GM23338 (cell line): ENCODE measurements around the gene GRAMD2B. TPM values are rescaled to one million over a fixed set of nuclear protein-coding genes. Genes with fewer than 3 reads are reported as not detected.

Source experiments
- ATAC-seq: fragments of 200-7000 bp; cut with Tn5 transposase; 3 replicates; pipeline ENCODE4 v1.9.1; 2020
- DNase-seq: peaks from one replicate; pipeline ENCODE4 v3.0.0-alpha.2; 2015; ENCODE audit warnings: low spot score
- H2AFZ ChIP-seq: fragments of 200-600 bp; sonication (generic); 2 replicates; pipeline ENCODE4 v1.8.0; 2016; ENCODE audit warnings: antibody characterized with exemption, mild to moderate bottlenecking, moderate library complexity
- H3F3A ChIP-seq: fragments of 200-600 bp; sonication (generic); replicated peaks from 2 replicates; pipeline ENCODE4 v1.8.0; 2017; ENCODE audit warnings: antibody characterized with exemption, mixed run types, low read depth
- H3K27ac ChIP-seq: fragments of 200-600 bp; sonication (generic); 2 replicates; pipeline ENCODE4 v1.6.1; 2016; ENCODE audit warnings: low read depth
- H3K27me3 ChIP-seq: fragments of 200-600 bp; sonication (generic); 2 replicates; pipeline ENCODE4 v1.8.0; 2016; ENCODE audit warnings: mild to moderate bottlenecking, mixed run types, moderate library complexity; ENCODE audit not compliant: insufficient read depth
- H3K36me3 ChIP-seq: fragments of 200-600 bp; sonication (generic); 2 replicates; pipeline ENCODE4 v1.8.0; 2016; ENCODE audit warnings: mild to moderate bottlenecking; ENCODE audit not compliant: insufficient read depth
- H3K4me1 ChIP-seq: fragments of 200-600 bp; sonication (generic); 2 replicates; pipeline ENCODE4 v1.8.0; 2016; ENCODE audit warnings: mild to moderate bottlenecking, moderate library complexity; ENCODE audit not compliant: insufficient read depth
- H3K4me2 ChIP-seq: fragments of 200-600 bp; sonication (generic); 2 replicates; pipeline ENCODE4 v1.7.1; 2017; ENCODE audit warnings: mixed run types
- H3K4me3 ChIP-seq: fragments of 200-600 bp; sonication (generic); 2 replicates; pipeline ENCODE4 v1.6.1; 2016; ENCODE audit warnings: mixed run types
- H3K79me2 ChIP-seq: fragments of 200-600 bp; sonication (generic); replicated peaks from 2 replicates; pipeline ENCODE4 v1.8.0; 2017; ENCODE audit warnings: mild to moderate bottlenecking; ENCODE audit not compliant: insufficient read depth
- H3K9me2 ChIP-seq: fragments of 200-600 bp; sonication (generic); 2 replicates; pipeline ENCODE4 v1.8.0; 2017; ENCODE audit not compliant: insufficient read depth
- H4K20me1 ChIP-seq: fragments of 200-600 bp; sonication (generic); replicated peaks from 2 replicates; pipeline ENCODE4 v1.8.0; 2017; ENCODE audit warnings: mild to moderate bottlenecking; ENCODE audit not compliant: insufficient read depth
- H3K27ac Mint-ChIP-seq: 2 replicates; pipeline ENCODE4 v1.8.0; 2020; ENCODE audit warnings: inconsistent platforms, mild to moderate bottlenecking, moderate library complexity, mixed read lengths
- H3K27me3 Mint-ChIP-seq: 3 replicates; pipeline ENCODE4 v1.8.0; 2022; ENCODE audit warnings: low read depth, mild to moderate bottlenecking, moderate library complexity, mixed read lengths, inconsistent platforms; ENCODE audit not compliant: insufficient read depth, poor library complexity
- H3K36me3 Mint-ChIP-seq: 3 replicates; pipeline ENCODE4 v1.8.0; 2021; ENCODE audit warnings: low read depth, mild to moderate bottlenecking, inconsistent platforms, moderate library complexity, mixed read lengths
- H3K4me1 Mint-ChIP-seq: 3 replicates; pipeline ENCODE4 v1.8.0; 2020; ENCODE audit warnings: mild to moderate bottlenecking, inconsistent platforms, mixed read lengths
- H3K4me3 Mint-ChIP-seq: 3 replicates; pipeline ENCODE4 v1.8.0; 2021; ENCODE audit warnings: moderate library complexity, mild to moderate bottlenecking, inconsistent platforms, mixed read lengths
- H3K9me3 Mint-ChIP-seq: 3 replicates; pipeline ENCODE4 v1.8.0; 2020; ENCODE audit warnings: moderate library complexity, mild to moderate bottlenecking, inconsistent platforms, mixed read lengths
- CREB1 ChIP-seq: fragments of 250-450 bp; sonication (Bioruptor Pico); IDR thresholded peaks from 2 replicates; pipeline ENCODE4 v1.5.0; 2020; ENCODE audit warnings: low read depth, mild to moderate bottlenecking, moderate library complexity
- CTCF ChIP-seq, 2 experiments: fragments of 200-600 bp in 1 of 2; sonication (generic) in 1 of 2; conservative IDR thresholded peaks; 2 replicates each; pipeline versions ENCODE4 v1.5.1 to v1.6.1; 2016 to 2017; ENCODE audit warnings: antibody characterized with exemption in 2 of 2, low read depth in 2 of 2, mild to moderate bottlenecking in 2 of 2, moderate library complexity in 1 of 2
- EZH2 ChIP-seq: fragments of 200-600 bp; sonication (generic); IDR thresholded peaks from one replicate; pipeline ENCODE4 v1.8.0; 2017; ENCODE audit warnings: antibody characterized with exemption, mild to moderate bottlenecking, low read depth; ENCODE audit not compliant: unreplicated experiment
- NANOG ChIP-seq: IDR thresholded peaks from 2 replicates; pipeline ENCODE4 v1.6.1; 2016; ENCODE audit warnings: antibody characterized with exemption, borderline replicate concordance
- POLR2AphosphoS5 ChIP-seq: IDR thresholded peaks from 2 replicates; pipeline ENCODE4 v1.6.1; 2016; ENCODE audit warnings: antibody characterized with exemption, low read depth
- REST ChIP-seq: IDR thresholded peaks from one replicate; pipeline ENCODE4 v1.6.1; 2018; ENCODE audit warnings: antibody characterized with exemption; ENCODE audit not compliant: unreplicated experiment
- STAT1 ChIP-seq: IDR thresholded peaks from one replicate; pipeline ENCODE4 v1.6.1; 2016; ENCODE audit warnings: antibody characterized with exemption; ENCODE audit not compliant: unreplicated experiment
- ZNF331 ChIP-seq: fragments of 250-450 bp; sonication (Bioruptor Pico); IDR thresholded peaks from 2 replicates; pipeline ENCODE4 v1.5.0; 2020; ENCODE audit warnings: low read depth, mild to moderate bottlenecking, moderate library complexity
- polyA plus RNA-seq: library from polyadenylated mRNA; unstranded; fragments of >200 nt; fragmentation: Nextera tagmentation; extraction: Ambion mirVana; gene quantifications from 2 replicates; pipeline ENCODE4 v1.2.1, GENCODE V29; 2016
- total RNA-seq: library from RNA; depleted of rRNA; stranded (reverse); fragments of >200 nt; shearing (Covaris generic); gene quantifications from 2 replicates; pipeline ENCODE4 v1.2.3, GENCODE V29; 2014
- TF ChIP-seq, protein P1 (sequence below): fragments of 250-450 bp; sonication (Bioruptor Pico); IDR thresholded peaks from 2 replicates; pipeline ENCODE4 v1.5.0; 2020; ENCODE audit warnings: mild to moderate bottlenecking, moderate library complexity
- TF ChIP-seq, protein P2 (sequence below): IDR thresholded peaks from 2 replicates; pipeline ENCODE4 v1.6.1; 2016; ENCODE audit warnings: antibody characterized with exemption

GRAMD2B gene
- total and polyA plus RNA-seq, 2 experiments from 2014 or later: 9.7 to 16.9 TPM

DNA sequence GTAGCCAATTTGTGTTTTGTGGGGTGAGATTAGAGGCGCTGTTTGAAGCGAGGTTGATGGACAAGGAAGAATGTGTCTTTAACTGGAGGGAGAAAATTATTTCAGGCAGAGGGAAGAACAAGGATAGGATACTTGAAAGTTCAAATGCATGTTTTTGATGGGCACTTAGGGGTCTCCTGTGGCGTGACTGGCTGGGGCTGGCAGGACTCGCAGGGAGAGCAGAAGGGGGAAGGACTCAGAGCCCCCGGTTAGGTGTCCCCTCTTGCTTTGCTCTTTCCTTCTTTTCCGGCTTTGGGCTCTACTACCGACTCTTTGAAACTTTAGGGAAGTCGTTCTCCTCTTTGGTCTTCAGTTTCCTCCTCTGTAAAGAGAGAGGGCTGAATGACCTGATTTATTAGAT lies 12.1 kb downstream of the GRAMD2B start:
- Histone ChIP-seq H3K4me2 (no peak overlapping the region), H3K79me2 (peaks cover 13% of the 10 kb centered on the region), H3K4me1 (no peaks in the 10 kb centered on the region), H3K27me3 (no peaks in the 10 kb centered on the region), H3K36me3 (no peaks in the 10 kb centered on the region), H3K27ac (no peak overlapping the region), H2AFZ (no peak overlapping the region), H3F3A (no peaks in the 10 kb centered on the region), H3K4me3 (no peak overlapping the region), H3K9me2 (no peaks in the 10 kb centered on the region), H4K20me1 (no peaks in the 10 kb centered on the region; the same call in none of the 2 replicates)
- Mint-ChIP-seq H3K4me1 (no peaks in the 10 kb centered on the region), H3K4me3 (no peak overlapping the region), H3K36me3 (peaks cover 19% of the 10 kb centered on the region), H3K9me3 (no peaks in the 10 kb centered on the region), H3K27me3 (no peaks in the 10 kb centered on the region), H3K27ac (no peak overlapping the region)
- TF ChIP-seq STAT1 (no peak), NANOG (no peak)
- ATAC-seq (no peak), DNase-seq (no peak)

- Mint-ChIP-seq H3K4me1 (no peaks in the 10 kb centered on the region), H3K36me3 (peaks cover 19% of the 10 kb centered on the region), H3K27me3 (no peaks in the 10 kb centered on the region), H3K4me3 (no peak overlapping the region), H3K27ac (no peak overlapping the region), H3K9me3 (no peaks in the 10 kb centered on the region)
- peaks cover 13% of the 10 kb centered on the region for H3K79me2 ChIP-seq
- H3K36me3 ChIP-seq: no peaks in the 10 kb centered on the region
- H3K27me3 ChIP-seq: no peaks in the 10 kb centered on the region
- H3K9me2 ChIP-seq: no peaks in the 10 kb centered on the region
- H3F3A ChIP-seq: no peaks in the 10 kb centered on the region
- DNase-seq (no peak), ATAC-seq (no peak)
- H4K20me1 ChIP-seq: no peaks in the 10 kb centered on the region; the same call in none of the 2 replicates
- no peak overlapping the region for H2AFZ ChIP-seq
- H3K4me3 ChIP-seq: no peak overlapping the region
- no peak overlapping the region for H3K4me2 ChIP-seq
- H3K4me1 ChIP-seq: no peaks in the 10 kb centered on the region
- no peak overlapping the region for H3K27ac ChIP-seq
- TF ChIP-seq, protein P1, sequence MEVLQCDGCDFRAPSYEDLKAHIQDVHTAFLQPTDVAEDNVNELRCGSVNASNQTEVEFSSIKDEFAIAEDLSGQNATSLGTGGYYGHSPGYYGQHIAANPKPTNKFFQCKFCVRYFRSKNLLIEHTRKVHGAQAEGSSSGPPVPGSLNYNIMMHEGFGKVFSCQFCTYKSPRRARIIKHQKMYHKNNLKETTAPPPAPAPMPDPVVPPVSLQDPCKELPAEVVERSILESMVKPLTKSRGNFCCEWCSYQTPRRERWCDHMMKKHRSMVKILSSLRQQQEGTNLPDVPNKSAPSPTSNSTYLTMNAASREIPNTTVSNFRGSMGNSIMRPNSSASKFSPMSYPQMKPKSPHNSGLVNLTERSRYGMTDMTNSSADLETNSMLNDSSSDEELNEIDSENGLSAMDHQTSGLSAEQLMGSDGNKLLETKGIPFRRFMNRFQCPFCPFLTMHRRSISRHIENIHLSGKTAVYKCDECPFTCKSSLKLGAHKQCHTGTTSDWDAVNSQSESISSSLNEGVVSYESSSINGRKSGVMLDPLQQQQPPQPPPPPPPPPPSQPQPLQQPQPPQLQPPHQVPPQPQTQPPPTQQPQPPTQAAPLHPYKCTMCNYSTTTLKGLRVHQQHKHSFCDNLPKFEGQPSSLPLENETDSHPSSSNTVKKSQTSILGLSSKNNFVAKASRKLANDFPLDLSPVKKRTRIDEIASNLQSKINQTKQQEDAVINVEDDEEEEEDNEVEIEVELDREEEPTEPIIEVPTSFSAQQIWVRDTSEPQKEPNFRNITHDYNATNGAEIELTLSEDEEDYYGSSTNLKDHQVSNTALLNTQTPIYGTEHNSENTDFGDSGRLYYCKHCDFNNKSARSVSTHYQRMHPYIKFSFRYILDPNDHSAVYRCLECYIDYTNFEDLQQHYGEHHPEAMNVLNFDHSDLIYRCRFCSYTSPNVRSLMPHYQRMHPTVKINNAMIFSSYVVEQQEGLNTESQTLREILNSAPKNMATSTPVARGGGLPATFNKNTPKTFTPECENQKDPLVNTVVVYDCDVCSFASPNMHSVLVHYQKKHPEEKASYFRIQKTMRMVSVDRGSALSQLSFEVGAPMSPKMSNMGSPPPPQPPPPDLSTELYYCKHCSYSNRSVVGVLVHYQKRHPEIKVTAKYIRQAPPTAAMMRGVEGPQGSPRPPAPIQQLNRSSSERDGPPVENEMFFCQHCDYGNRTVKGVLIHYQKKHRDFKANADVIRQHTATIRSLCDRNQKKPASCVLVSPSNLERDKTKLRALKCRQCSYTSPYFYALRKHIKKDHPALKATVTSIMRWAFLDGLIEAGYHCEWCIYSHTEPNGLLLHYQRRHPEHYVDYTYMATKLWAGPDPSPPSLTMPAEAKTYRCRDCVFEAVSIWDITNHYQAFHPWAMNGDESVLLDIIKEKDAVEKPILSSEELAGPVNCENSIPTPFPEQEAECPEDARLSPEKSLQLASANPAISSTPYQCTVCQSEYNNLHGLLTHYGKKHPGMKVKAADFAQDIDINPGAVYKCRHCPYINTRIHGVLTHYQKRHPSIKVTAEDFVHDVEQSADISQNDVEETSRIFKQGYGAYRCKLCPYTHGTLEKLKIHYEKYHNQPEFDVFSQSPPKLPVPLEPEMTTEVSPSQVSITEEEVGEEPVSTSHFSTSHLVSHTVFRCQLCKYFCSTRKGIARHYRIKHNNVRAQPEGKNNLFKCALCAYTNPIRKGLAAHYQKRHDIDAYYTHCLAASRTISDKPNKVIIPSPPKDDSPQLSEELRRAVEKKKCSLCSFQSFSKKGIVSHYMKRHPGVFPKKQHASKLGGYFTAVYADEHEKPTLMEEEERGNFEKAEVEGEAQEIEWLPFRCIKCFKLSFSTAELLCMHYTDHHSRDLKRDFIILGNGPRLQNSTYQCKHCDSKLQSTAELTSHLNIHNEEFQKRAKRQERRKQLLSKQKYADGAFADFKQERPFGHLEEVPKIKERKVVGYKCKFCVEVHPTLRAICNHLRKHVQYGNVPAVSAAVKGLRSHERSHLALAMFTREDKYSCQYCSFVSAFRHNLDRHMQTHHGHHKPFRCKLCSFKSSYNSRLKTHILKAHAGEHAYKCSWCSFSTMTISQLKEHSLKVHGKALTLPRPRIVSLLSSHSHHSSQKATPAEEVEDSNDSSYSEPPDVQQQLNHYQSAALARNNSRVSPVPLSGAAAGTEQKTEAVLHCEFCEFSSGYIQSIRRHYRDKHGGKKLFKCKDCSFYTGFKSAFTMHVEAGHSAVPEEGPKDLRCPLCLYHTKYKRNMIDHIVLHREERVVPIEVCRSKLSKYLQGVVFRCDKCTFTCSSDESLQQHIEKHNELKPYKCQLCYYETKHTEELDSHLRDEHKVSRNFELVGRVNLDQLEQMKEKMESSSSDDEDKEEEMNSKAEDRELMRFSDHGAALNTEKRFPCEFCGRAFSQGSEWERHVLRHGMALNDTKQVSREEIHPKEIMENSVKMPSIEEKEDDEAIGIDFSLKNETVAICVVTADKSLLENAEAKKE: no peak
- no peak for TF ChIP-seq EZH2
- no peak for TF ChIP-seq CREB1
- TF ChIP-seq REST: no peak
- TF ChIP-seq NANOG: no peak
- TF ChIP-seq, protein P2, sequence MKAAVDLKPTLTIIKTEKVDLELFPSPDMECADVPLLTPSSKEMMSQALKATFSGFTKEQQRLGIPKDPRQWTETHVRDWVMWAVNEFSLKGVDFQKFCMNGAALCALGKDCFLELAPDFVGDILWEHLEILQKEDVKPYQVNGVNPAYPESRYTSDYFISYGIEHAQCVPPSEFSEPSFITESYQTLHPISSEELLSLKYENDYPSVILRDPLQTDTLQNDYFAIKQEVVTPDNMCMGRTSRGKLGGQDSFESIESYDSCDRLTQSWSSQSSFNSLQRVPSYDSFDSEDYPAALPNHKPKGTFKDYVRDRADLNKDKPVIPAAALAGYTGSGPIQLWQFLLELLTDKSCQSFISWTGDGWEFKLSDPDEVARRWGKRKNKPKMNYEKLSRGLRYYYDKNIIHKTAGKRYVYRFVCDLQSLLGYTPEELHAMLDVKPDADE: no peak
- no peak for TF ChIP-seq CTCF (conservative IDR thresholded peaks at IDR 0.05; ENCODE audit: low read depth in 2 of 2)
- TF ChIP-seq POLR2AphosphoS5: no peak
- TF ChIP-seq ZNF331: no peak
Measured at GRCh38 chr5:126435714-126436113, 12.5 kb downstream of the GRAMD2B start.
